Measurements from ENCODE around the gene EPN3. TPM values are rescaled to one million over a fixed set of nuclear protein-coding genes. Genes with fewer than 3 reads are reported as not detected.

EPN3 gene
- total RNA-seq, 2 experiments from 2014 or later, result 0.28 TPM; not detected in 1

GRCh38 chr17:50517504-50518383 lies 14.8 kb upstream of the EPN3 start:
- POLR2A ChIA-PET, result interaction anchor here (1.3 kb wide), 1 partner anchor 13 kb away, joined by 3 read pairs; no protein-coding TSS in a partner anchor
- Histone ChIP-seq H3K4me2 (ENCODE audit: low read length) (no peak overlapping the region), H3K9me3 (ENCODE audit: low read length) (no peaks in the 10 kb centered on the region), H2AFZ (ENCODE audit: low read length) (no peak overlapping the region), H3K79me2 (ENCODE audit: insufficient read depth, low read depth, low read length) (no peaks in the 10 kb centered on the region), H4K20me1 (ENCODE audit: insufficient read depth, low read length) (no peaks in the 10 kb centered on the region), H3K4me1 (ENCODE audit: insufficient read depth, low read length, poor library complexity, severe bottlenecking) (no peaks in the 10 kb centered on the region), H3K4me3 (ENCODE audit: low read depth, low read length, poor library complexity, severe bottlenecking) (no peak overlapping the region), H3K27ac (ENCODE audit: low read depth, low read length, poor library complexity, severe bottlenecking) (no peak overlapping the region), H3K9me2 (ENCODE audit: insufficient read depth, low read length) (no peaks in the 10 kb centered on the region), H3K36me3 (ENCODE audit: insufficient read depth, low read length) (no peaks in the 10 kb centered on the region)
- CTCF ChIA-PET (ENCODE audit: unreplicated experiment), result no interaction called here
- DNase-seq (ENCODE audit: low spot score), result no peak
- no TSS peak for BruUV-seq (replicated peaks)
- intact Hi-C loops (cut with micrococcal nuclease; ENCODE audit: unreplicated experiment), result no loop called here
- no peak for TF ChIP-seq CTCF (conservative IDR thresholded peaks at IDR 0.05; ENCODE audit: low read length)
- TF ChIP-seq EZH2phosphoT487 (IDR thresholded peaks at IDR 0.05; ENCODE audit: borderline replicate concordance, low read depth, low read length), result no peak

- H3K9me3 ChIP-seq (ENCODE audit: low read length), result no peaks in the 10 kb centered on the region
- H3K36me3 ChIP-seq (ENCODE audit: insufficient read depth, low read length), result no peaks in the 10 kb centered on the region
- no peak for TF ChIP-seq EZH2phosphoT487 (IDR thresholded peaks at IDR 0.05; ENCODE audit: borderline replicate concordance, low read depth, low read length)
- no peak for TF ChIP-seq CTCF (conservative IDR thresholded peaks at IDR 0.05; ENCODE audit: low read length)
- H3K27ac ChIP-seq (ENCODE audit: low read depth, low read length, poor library complexity, severe bottlenecking), result no peak overlapping the region
- no peaks in the 10 kb centered on the region for H3K9me2 ChIP-seq (ENCODE audit: insufficient read depth, low read length)
- ChIA-PET POLR2A (interaction anchor here (1.3 kb wide), 1 partner anchor 14 kb away, joined by 3 read pairs; no protein-coding TSS in a partner anchor), CTCF (ENCODE audit: unreplicated experiment) (no interaction called here)
- no peak overlapping the region for H3K4me3 ChIP-seq (ENCODE audit: low read depth, low read length, poor library complexity, severe bottlenecking)
- H2AFZ ChIP-seq (ENCODE audit: low read length), result no peak overlapping the region
- H3K4me1 ChIP-seq (ENCODE audit: insufficient read depth, low read length, poor library complexity, severe bottlenecking), result no peaks in the 10 kb centered on the region
- H4K20me1 ChIP-seq (ENCODE audit: insufficient read depth, low read length), result no peaks in the 10 kb centered on the region
- intact Hi-C loops (cut with micrococcal nuclease; ENCODE audit: unreplicated experiment), result no loop called here
- BruUV-seq (replicated peaks), result no TSS peak
- H3K79me2 ChIP-seq (ENCODE audit: insufficient read depth, low read depth, low read length), result no peaks in the 10 kb centered on the region
- no peak overlapping the region for H3K4me2 ChIP-seq (ENCODE audit: low read length)
- DNase-seq (ENCODE audit: low spot score), result no peak
Observed at GRCh38 chr17:50518384-50519023, 14.0 kb upstream of the EPN3 start.

All from OCI-LY7 (cell line).